ENCODE results near the gene SSC4D.
"Not testable (repeated sequence)": the region's sequence is repeated elsewhere in the genome, so short reads cannot be mapped to it uniquely, and the experiment has no call there.

Gene SSC4D

GRCh38 chr7:76407718-76408117, 1.8 kb downstream of the SSC4D start:
- no peak for TF ChIP-seq CTCF (IDR thresholded peaks at IDR 0.05; ENCODE audit: control insufficient read depth, insufficient read depth, low read depth, low read length, missing control alignments)
- no peak for DNase-seq (ENCODE audit: low read depth)
- no peak overlapping the region for H3K4me3 ChIP-seq (ENCODE audit: control insufficient read depth, low read depth, low read length)

GRCh38 chr7:76405738-76406137, 3.8 kb downstream of the SSC4D start:
- TF ChIP-seq CTCF (IDR thresholded peaks at IDR 0.05; ENCODE audit: control insufficient read depth, insufficient read depth, low read depth, low read length, missing control alignments) = no peak
- H3K4me3 ChIP-seq (ENCODE audit: control insufficient read depth, low read depth, low read length) = no peak overlapping the region
- DNase-seq (ENCODE audit: low read depth) = no peak

- no peak for DNase-seq (ENCODE audit: low read depth)
- no peak for TF ChIP-seq CTCF (IDR thresholded peaks at IDR 0.05; ENCODE audit: control insufficient read depth, insufficient read depth, low read depth, low read length, missing control alignments)
- H3K4me3 ChIP-seq (ENCODE audit: control insufficient read depth, low read depth, low read length) = no peak overlapping the region
Observed at GRCh38 chr7:76403780-76404494, 5.6 kb downstream of the SSC4D start.

GRCh38 chr7:76403097-76403496, 6.4 kb downstream of the SSC4D start:
- not testable (repeated sequence) for H3K4me3 ChIP-seq (ENCODE audit: control insufficient read depth, low read depth, low read length); DNase-seq (ENCODE audit: low read depth)

GRCh38 chr7:76400248-76400647, 9.2 kb downstream of the SSC4D start:
- no peak for TF ChIP-seq CTCF (IDR thresholded peaks at IDR 0.05; ENCODE audit: control insufficient read depth, insufficient read depth, low read depth, low read length, missing control alignments)
- no peak for DNase-seq (ENCODE audit: low read depth)

GRCh38 chr7:76397409-76398183, 11.9 kb downstream of the SSC4D start:
- no peak for DNase-seq (ENCODE audit: low read depth)
- TF ChIP-seq CTCF (IDR thresholded peaks at IDR 0.05; ENCODE audit: control insufficient read depth, insufficient read depth, low read depth, low read length, missing control alignments) = no peak
- H3K4me3 ChIP-seq (ENCODE audit: control insufficient read depth, low read depth, low read length) = peak overlapping the region; percentile 32

More at GRCh38 chr7:76400248-76400647, 9.2 kb downstream of the SSC4D start:
- no peak overlapping the region for H3K4me3 ChIP-seq (ENCODE audit: control insufficient read depth, low read depth, low read length)

- H3K4me3 ChIP-seq (ENCODE audit: control insufficient read depth, low read depth, low read length) = no peak overlapping the region
- TF ChIP-seq CTCF (IDR thresholded peaks at IDR 0.05; ENCODE audit: control insufficient read depth, insufficient read depth, low read depth, low read length, missing control alignments) = no peak
- no peak for DNase-seq (ENCODE audit: low read depth)
Observed at GRCh38 chr7:76396864-76397263, 12.6 kb downstream of the SSC4D start.

All from AG09309 (cell line).